ENCODE results near the gene FERD3L. TPM values are rescaled to one million over a fixed set of nuclear protein-coding genes. Genes with fewer than 3 reads are reported as not detected.

FERD3L gene
- total RNA-seq, 2 donors from 2014 or later: not detected

GRCh38 chr7:19105546-19105945 lies 39.7 kb downstream of the FERD3L start:
- intact Hi-C loops (cut with DNase I, micrococcal nuclease): no loop called here
- no peak for DNase-seq
- ATAC-seq: no peak

- ATAC-seq (no peak), DNase-seq (no peak)
- intact Hi-C loops (cut with DNase I, micrococcal nuclease): no loop called here
Observed at GRCh38 chr7:19104811-19105210, 40.4 kb downstream of the FERD3L start.

DNA sequence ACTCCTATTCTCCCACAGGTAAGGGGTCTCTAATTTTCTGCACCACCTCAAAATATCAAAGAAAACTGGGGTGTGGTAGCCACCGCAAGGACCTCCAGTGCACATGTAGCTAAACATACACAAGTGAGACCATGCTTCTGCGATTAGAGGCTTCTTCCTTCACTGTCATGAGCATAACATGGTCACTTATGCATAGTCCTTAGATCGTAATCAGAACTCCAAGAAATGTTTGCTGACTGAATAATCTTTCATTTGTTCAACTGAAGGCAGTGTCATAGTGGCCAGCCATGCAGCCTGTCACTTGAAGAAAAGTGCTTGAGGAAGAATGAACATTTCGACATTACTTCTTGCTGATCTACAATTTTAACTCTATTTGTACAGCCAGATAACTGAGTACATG lies 42.3 kb downstream of the FERD3L start:
- no peak for DNase-seq
- no peak for ATAC-seq
- intact Hi-C loops (cut with DNase I, micrococcal nuclease): no loop called here

- ATAC-seq: no peak
- DNase-seq: no peak
- intact Hi-C loops (cut with DNase I, micrococcal nuclease): no loop called here
Observed at GRCh38 chr7:19101909-19102308, 43.3 kb downstream of the FERD3L start.

DNA sequence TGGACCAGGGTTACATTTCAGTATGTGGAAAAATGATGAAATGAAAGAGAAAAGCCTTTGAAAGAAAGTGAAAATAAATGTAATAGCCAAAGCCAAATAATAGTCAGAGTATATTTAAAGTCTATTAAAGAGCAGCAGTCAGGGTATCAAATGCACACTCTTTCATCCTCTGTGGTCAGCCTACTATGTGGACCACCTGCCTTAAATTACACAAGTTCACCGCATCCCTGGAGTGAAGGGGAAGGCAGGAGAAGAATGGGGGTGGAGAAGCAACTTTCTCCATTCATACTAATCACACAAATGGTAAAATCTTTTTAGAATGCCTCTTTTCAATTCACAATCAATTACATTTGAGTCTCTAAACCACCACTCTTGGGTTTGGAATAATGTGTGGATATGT lies 43.7 kb downstream of the FERD3L start:
- DNase-seq (no peak), ATAC-seq (no peak)
- intact Hi-C loops (cut with DNase I, micrococcal nuclease): no loop called here

- intact Hi-C loops (cut with DNase I, micrococcal nuclease): no loop called here
Observed at GRCh38 chr7:19099924-19100323, 45.3 kb downstream of the FERD3L start.

GRCh38 chr7:19099194-19099593 lies 46.0 kb downstream of the FERD3L start:
- intact Hi-C loops (cut with DNase I, micrococcal nuclease): no loop called here
- no peak for ATAC-seq
- no peak for DNase-seq

More at GRCh38 chr7:19099924-19100323, 45.3 kb downstream of the FERD3L start:
- ATAC-seq (no peak), DNase-seq (no peak)

DNA sequence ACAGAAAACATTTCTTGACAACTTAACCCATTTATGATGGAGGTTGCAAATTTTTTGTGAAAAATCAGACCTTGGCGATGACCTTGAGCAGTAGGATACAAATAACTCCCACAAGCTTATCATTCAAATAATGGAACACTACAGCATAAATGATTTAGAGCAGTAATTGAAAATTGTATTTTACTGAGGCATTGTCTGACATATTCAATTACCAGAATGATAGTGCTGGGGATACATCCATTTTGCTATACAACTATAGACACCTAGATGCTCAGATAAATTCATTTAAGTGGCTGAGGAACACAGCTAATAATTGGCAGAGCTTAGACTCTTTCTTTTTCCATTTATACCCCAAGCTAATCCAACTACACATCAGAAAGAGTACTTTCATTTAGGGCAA lies 46.7 kb downstream of the FERD3L start:
- intact Hi-C loops (cut with DNase I, micrococcal nuclease): no loop called here

DNA sequence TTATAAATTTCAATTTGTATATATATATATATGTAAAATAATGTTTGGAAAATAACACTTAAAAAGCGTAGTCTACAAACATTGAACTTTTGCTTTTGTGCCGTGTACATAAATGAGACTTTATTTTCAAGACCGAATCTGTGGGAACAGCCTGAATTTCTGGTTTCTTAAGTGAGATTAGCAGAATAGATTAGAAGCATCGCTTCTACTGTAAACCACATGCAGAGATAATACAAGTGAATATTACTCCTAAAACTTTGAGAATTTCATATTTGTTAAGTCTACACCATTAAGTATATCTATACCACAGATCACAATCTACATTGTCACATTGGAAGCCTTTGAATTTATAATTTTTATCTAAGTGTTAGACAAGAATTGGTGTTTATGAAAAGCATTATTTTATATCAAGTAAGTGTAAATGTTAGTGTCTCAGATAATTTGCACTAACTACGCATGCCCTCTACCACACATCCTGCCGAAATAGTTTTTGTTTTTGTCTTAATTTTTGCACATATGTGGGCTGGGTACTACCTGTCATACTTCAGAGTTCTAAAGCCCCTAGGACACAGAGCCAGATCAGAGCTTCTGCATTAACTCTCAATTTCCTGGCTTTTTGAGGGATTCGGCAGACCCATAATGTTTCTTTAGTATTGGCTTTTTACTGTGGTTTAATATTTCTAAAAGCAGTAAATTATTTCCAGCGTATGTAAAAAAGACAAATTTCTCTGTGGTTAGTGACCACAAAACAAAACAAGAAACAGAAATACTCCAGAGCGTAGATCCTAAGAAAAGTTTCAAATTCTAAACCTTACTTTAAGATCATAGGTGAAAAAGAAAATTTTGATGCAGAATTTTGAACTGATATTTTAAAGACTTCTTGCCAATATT lies 47.8 kb downstream of the FERD3L start:
- DNase-seq (no peak), ATAC-seq (no peak)
- intact Hi-C loops (cut with DNase I, micrococcal nuclease): no loop called here

More for the DNA sequence above, 46.7 kb downstream of the FERD3L start:
- DNase-seq (no peak), ATAC-seq (no peak)

- ATAC-seq (no peak), DNase-seq (no peak)
- intact Hi-C loops (cut with DNase I, micrococcal nuclease): no loop called here
Observed at GRCh38 chr7:19095353-19095860, 49.8 kb downstream of the FERD3L start.

Other genes with a start within 250 kb of the FERD3L start
- gene TWIST1, start 27.8 kb downstream of the FERD3L start, total RNA-seq: under 1 TPM; 0.27 to 0.81 TPM